Lung (tissue), 12 donors: ENCODE measurements around the gene SMYD2. TPM values are rescaled to one million over a fixed set of nuclear protein-coding genes. Genes with fewer than 3 reads are reported as not detected.

Experiments used
- ATAC-seq: fragments of 200-7000 bp; cut with Tn5 transposase; one replicate; pipeline ENCODE4 v1.9.1; 2020; ENCODE audit warnings: moderate number of reproducible peaks; ENCODE audit not compliant: insufficient read depth, low FRiP score
- DNase-seq, 3 donors: peaks; one replicate each; pipeline ENCODE4 v3.0.0-alpha.2; 2013 to 2017
- H3K27ac ChIP-seq, 2 donors: one replicate each; pipeline ENCODE4 v1.5.1; 2013; ENCODE audit warnings: mild to moderate bottlenecking in 2 of 2, moderate library complexity in 2 of 2, control low read depth in 1 of 2, inconsistent platforms in 1 of 2, low read depth in 1 of 2, low read length in 1 of 2
- H3K27me3 ChIP-seq, 3 donors: one replicate each; pipeline ENCODE4 v1.5.1; 2013; ENCODE audit warnings: low read length in 2 of 3; ENCODE audit not compliant: control insufficient read depth in 3 of 3, insufficient read depth in 3 of 3
- H3K36me3 ChIP-seq, 4 donors: one replicate each; pipeline ENCODE4 v1.5.1; 2013; ENCODE audit warnings: low read length in 4 of 4, mild to moderate bottlenecking in 1 of 4, moderate library complexity in 1 of 4; ENCODE audit not compliant: control insufficient read depth in 4 of 4, insufficient read depth in 4 of 4
- H3K4me1 ChIP-seq, 5 donors: one replicate each; pipeline ENCODE4 v1.5.1; 2013; ENCODE audit warnings: low read length in 5 of 5, mild to moderate bottlenecking in 2 of 5, moderate library complexity in 1 of 5; ENCODE audit not compliant: control insufficient read depth in 5 of 5, insufficient read depth in 5 of 5
- H3K4me3 ChIP-seq: one replicate; pipeline ENCODE4 v1.5.1; 2013; ENCODE audit warnings: mild to moderate bottlenecking, control low read depth, moderate library complexity
- H3K9ac ChIP-seq, 2 donors: one replicate each; pipeline ENCODE4 v1.5.1; 2013; ENCODE audit warnings: low read length in 2 of 2, control low read depth in 1 of 2; ENCODE audit not compliant: insufficient read depth in 1 of 2
- H3K9me3 ChIP-seq, 4 donors: one replicate each; pipeline ENCODE4 v1.5.1; 2013; ENCODE audit warnings: low read length in 3 of 4, mild to moderate bottlenecking in 1 of 4, moderate library complexity in 1 of 4; ENCODE audit not compliant: control insufficient read depth in 4 of 4, insufficient read depth in 3 of 4
- WGBS, 2 donors: extraction: QIAGEN DNeasy Blood & Tissue Kit; methylation state at CpG; one replicate each; pipeline ENCODE4 v1.1.7; 2013; 5-methylcytosine and 5-hydroxymethylcytosine counted together
- polyA plus RNA-seq, 2 donors: library from polyadenylated mRNA; stranded (reverse); fragments of 200-250 nt; gene quantifications; one replicate each; pipeline ENCODE4 v1.2.1, GENCODE V29; 2013
- total RNA-seq, 2 donors: library from RNA; depleted of rRNA in 1 of 2; stranded (reverse); fragments of >200 nt in 1 of 2; gene quantifications; one replicate each; pipeline ENCODE4 v1.2.1, GENCODE V29; 2014 to 2021
- TF ChIP-seq, protein P1 (sequence below): IDR thresholded peaks from 2 replicates; pipeline ENCODE4 v1.5.1; 2012; ENCODE audit warnings: mild to moderate bottlenecking; ENCODE audit errors: control extremely low read depth, extremely low read depth
- donor health status: control.
- donor health status: control.
- donor health status: Bipolar disorder and iron deficiency.
- donor health status: healthy.
- donor health status: DM: yes; HTN: yes; CAD: no.

Gene SMYD2
- total and polyA plus RNA-seq, 4 donors: 20.6 to 48.6 (median 28.2) TPM

DNA sequence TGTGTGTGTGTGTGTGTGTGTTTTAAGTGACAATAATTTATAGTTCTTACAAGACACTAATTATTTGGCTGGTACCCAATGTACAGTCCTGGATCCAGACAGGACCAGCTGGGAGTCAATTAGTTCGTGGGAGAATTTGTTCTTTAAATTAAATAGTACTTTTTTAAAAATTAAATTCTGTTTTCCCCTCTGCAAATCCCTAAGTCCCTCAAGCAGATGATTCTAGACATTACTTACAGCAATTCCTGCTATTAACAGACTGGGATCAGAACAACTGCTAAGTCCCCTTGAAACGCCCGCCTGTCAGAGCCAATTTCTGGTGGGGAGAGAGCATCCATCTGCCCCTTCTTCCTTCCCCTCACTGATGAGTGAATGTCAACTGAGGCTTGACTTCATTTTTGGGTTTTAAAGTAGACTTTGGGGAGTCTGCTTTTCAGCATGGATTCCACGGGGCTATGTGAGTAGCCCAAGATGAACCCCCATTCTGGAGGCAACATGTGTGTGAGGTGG is 83.9 kb downstream of the SMYD2 start:
- Histone ChIP-seq H3K36me3 (peaks cover 2 to 25% (median 16%) of the 10 kb centered on the region in 4 donors), H3K4me1 (peaks cover 0 to 20% (median 0%) of the 10 kb centered on the region in 5 donors), H3K9me3 (peaks cover 0 to 1% (median 0%) of the 10 kb centered on the region in 4 donors), H3K27ac (no peak overlapping the region), H3K27me3 (no peaks in the 10 kb centered on the region), H3K4me3 (no peak overlapping the region), H3K9ac (no peak overlapping the region)
- 90 to 93% methylated on average over 4 of the region's 4 CpGs for WGBS, 2 donors
- DNase-seq (no peak), ATAC-seq (no peak)
- TF ChIP-seq, protein P1, sequence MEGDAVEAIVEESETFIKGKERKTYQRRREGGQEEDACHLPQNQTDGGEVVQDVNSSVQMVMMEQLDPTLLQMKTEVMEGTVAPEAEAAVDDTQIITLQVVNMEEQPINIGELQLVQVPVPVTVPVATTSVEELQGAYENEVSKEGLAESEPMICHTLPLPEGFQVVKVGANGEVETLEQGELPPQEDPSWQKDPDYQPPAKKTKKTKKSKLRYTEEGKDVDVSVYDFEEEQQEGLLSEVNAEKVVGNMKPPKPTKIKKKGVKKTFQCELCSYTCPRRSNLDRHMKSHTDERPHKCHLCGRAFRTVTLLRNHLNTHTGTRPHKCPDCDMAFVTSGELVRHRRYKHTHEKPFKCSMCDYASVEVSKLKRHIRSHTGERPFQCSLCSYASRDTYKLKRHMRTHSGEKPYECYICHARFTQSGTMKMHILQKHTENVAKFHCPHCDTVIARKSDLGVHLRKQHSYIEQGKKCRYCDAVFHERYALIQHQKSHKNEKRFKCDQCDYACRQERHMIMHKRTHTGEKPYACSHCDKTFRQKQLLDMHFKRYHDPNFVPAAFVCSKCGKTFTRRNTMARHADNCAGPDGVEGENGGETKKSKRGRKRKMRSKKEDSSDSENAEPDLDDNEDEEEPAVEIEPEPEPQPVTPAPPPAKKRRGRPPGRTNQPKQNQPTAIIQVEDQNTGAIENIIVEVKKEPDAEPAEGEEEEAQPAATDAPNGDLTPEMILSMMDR: no peak

DNA sequence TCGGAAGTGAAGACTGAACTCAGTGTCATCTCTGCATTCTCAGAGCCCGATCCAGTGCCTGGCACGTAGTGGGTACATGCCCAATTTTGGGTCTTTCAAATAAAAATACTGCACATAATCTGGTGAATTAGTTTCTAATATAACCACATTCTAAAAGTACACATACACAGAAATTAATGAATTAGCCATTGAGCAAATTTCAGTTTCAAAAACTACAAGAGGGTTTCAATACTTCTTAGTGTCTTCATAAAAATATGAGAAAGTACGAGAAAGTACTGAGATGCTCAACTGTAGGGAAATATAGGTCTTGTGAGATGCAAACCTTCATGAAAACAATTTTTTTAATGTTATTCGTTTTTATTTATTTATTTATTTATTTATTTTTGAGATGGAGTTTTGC is 86.9 kb downstream of the SMYD2 start:
- H3K9me3 ChIP-seq: peaks cover 0 to 1% (median 0%) of the 10 kb centered on the region in 4 donors
- TF ChIP-seq, protein P1: no peak
- ATAC-seq: no peak
- no peak overlapping the region for H3K9ac ChIP-seq
- WGBS, 2 donors: 94 to 97% methylated on average over 5 of the region's 5 CpGs
- H3K27me3 ChIP-seq: no peaks in the 10 kb centered on the region
- H3K27ac ChIP-seq: no peak overlapping the region
- H3K36me3 ChIP-seq: peaks cover 8 to 25% (median 19%) of the 10 kb centered on the region in 4 donors
- no peak for DNase-seq
- no peak overlapping the region for H3K4me3 ChIP-seq
- peaks cover 0 to 11% (median 0%) of the 10 kb centered on the region in 5 donors for H3K4me1 ChIP-seq

- H3K36me3 ChIP-seq: peaks cover 8 to 25% (median 15%) of the 10 kb centered on the region in 4 donors
- H3K27ac ChIP-seq: no peak overlapping the region
- H3K9ac ChIP-seq: no peak overlapping the region
- no peaks in the 10 kb centered on the region for H3K9me3 ChIP-seq
- no peak for ATAC-seq
- DNase-seq: no peak
- H3K4me3 ChIP-seq: no peak overlapping the region
- WGBS, 2 donors: 90 to 91% methylated on average over 8 of the region's 8 CpGs
- no peaks in the 10 kb centered on the region for H3K27me3 ChIP-seq
- H3K4me1 ChIP-seq: peaks cover 0 to 6% (median 2%) of the 10 kb centered on the region in 5 donors
- TF ChIP-seq, protein P1: no peak
These were observed 88.4 kb downstream of the SMYD2 start for GRCh38 chr1:214369364-214369763.

DNA sequence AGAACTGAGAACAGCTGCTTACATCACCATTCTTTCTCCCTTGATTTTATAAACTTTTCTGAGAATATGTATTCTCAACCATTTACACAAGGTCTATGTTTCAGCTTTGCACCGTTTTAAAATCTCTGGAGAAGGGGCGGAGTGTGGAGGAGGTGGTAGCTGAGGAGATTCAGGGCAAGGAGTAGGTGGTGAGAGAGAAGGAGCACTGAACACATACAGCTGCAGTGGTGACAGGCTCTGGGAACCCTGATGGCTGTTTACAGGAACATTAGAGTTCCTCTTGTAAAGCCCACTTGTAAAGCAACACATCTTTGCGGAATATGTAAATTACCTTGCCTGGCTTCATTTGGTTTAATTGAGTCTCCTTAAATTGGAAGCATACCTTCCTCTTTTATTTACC is 89.7 kb downstream of the SMYD2 start:
- DNase-seq (no peak), ATAC-seq (no peak)
- H3K27ac ChIP-seq: no peak overlapping the region
- H3K4me1 ChIP-seq: peaks cover 0 to 10% (median 2%) of the 10 kb centered on the region in 5 donors
- no peak overlapping the region for H3K4me3 ChIP-seq
- WGBS, 2 donors: 83 to 87% methylated on average over 3 of the region's 3 CpGs
- TF ChIP-seq, protein P1: no peak
- no peaks in the 10 kb centered on the region for H3K27me3 ChIP-seq
- no peaks in the 10 kb centered on the region for H3K9me3 ChIP-seq
- H3K9ac ChIP-seq: no peak overlapping the region
- peaks cover 8 to 23% (median 15%) of the 10 kb centered on the region in 4 donors for H3K36me3 ChIP-seq
